NOMO-1 (cell line): ENCODE data around the gene SYT7.

Source experiments
- DNase-seq, 2 experiments: peaks; one replicate each; lab custom pipeline; 2025; ENCODE audit not compliant: unreplicated experiment in 2 of 2; lab: John Stamatoyannopoulos, UW

Gene SYT7

GRCh38 chr11:61609000-61609979, 28.4 kb upstream of the SYT7 start:
- no peak for DNase-seq

- DNase-seq, result no peak
Observed at GRCh38 chr11:61607920-61608599, 27.2 kb upstream of the SYT7 start.

GRCh38 chr11:61607426-61607825, 26.6 kb upstream of the SYT7 start:
- no peak for DNase-seq

- DNase-seq, result no peak
Observed at GRCh38 chr11:61603667-61604066, 22.8 kb upstream of the SYT7 start.

GRCh38 chr11:61602775-61603569, 22.1 kb upstream of the SYT7 start:
- no peak for DNase-seq

- no peak for DNase-seq
Observed at GRCh38 chr11:61601512-61601911, 20.6 kb upstream of the SYT7 start.

- DNase-seq, result no peak
Observed at GRCh38 chr11:61599968-61600710, 19.3 kb upstream of the SYT7 start.

- no peak for DNase-seq
Observed at GRCh38 chr11:61598886-61599868, 18.3 kb upstream of the SYT7 start.

- DNase-seq, result no peak
Observed at GRCh38 chr11:61598374-61598773, 17.5 kb upstream of the SYT7 start.

- no peak for DNase-seq
Observed at GRCh38 chr11:61596990-61597389, 16.1 kb upstream of the SYT7 start.

- DNase-seq, result no peak
Observed at GRCh38 chr11:61596542-61596941, 15.7 kb upstream of the SYT7 start.

GRCh38 chr11:61594907-61595257, 14.0 kb upstream of the SYT7 start:
- no peak for DNase-seq

GRCh38 chr11:61593151-61593550, 12.3 kb upstream of the SYT7 start:
- no peak for DNase-seq

GRCh38 chr11:61592176-61592575, 11.3 kb upstream of the SYT7 start:
- no peak for DNase-seq

- DNase-seq, result no peak
Observed at GRCh38 chr11:61589961-61590360, 9.1 kb upstream of the SYT7 start.

GRCh38 chr11:61588728-61589191, 7.9 kb upstream of the SYT7 start:
- DNase-seq, result no peak

GRCh38 chr11:61587951-61588727, 7.3 kb upstream of the SYT7 start:
- DNase-seq, result no peak

GRCh38 chr11:61587541-61587941, 6.7 kb upstream of the SYT7 start:
- DNase-seq, result no peak
